HL-60 (cell line): ENCODE data around the gene ANKRD11.
A peak's percentile ranks its signal among the peaks of the same experiment; 100 is the strongest.

Source experiments
- DNase-seq, 2 experiments: peaks; one replicate each; pipeline ENCODE4 v3.0.0-alpha.2; 2010 to 2020; ENCODE audit warnings: low read depth in 1 of 2, low spot score in 1 of 2
- H3K27ac ChIP-seq: fragments of 250-450 bp; sonication (Bioruptor Pico); replicated peaks from 2 replicates; pipeline ENCODE4 v1.5.1; 2020; ENCODE audit warnings: mild to moderate bottlenecking, moderate library complexity
- H3K27me3 ChIP-seq: fragments of 250-450 bp; sonication (Bioruptor Pico); 2 replicates; pipeline ENCODE4 v1.5.1; 2021; ENCODE audit warnings: mild to moderate bottlenecking, moderate library complexity; ENCODE audit not compliant: insufficient read depth, poor library complexity, severe bottlenecking
- H3K4me3 ChIP-seq: replicated peaks from 2 replicates; pipeline ENCODE4 v1.5.1; 2011; ENCODE audit warnings: mild to moderate bottlenecking, control low read depth, low read length; ENCODE audit not compliant: insufficient read depth
- GABPA ChIP-seq: IDR thresholded peaks from 2 replicates; pipeline ENCODE4 v1.6.1; 2012; ENCODE audit warnings: low read depth
- POLR2AphosphoS5 ChIP-seq: IDR thresholded peaks from 2 replicates; pipeline ENCODE4 v1.6.1; 2012; ENCODE audit warnings: low read depth
- REST ChIP-seq: IDR thresholded peaks from 2 replicates; pipeline ENCODE4 v1.6.1; 2012; ENCODE audit warnings: low read depth; ENCODE audit not compliant: insufficient replicate concordance
- SPI1 ChIP-seq: IDR thresholded peaks from 2 replicates; pipeline ENCODE4 v1.6.1; 2012; ENCODE audit warnings: low read depth, mild to moderate bottlenecking, borderline replicate concordance
- TF ChIP-seq, protein P1 (sequence below): IDR thresholded peaks from one replicate; pipeline ENCODE4 v1.5.1; 2011; ENCODE audit warnings: low read length, control low read depth, inconsistent platforms; ENCODE audit not compliant: insufficient read depth

ANKRD11 gene

DNA sequence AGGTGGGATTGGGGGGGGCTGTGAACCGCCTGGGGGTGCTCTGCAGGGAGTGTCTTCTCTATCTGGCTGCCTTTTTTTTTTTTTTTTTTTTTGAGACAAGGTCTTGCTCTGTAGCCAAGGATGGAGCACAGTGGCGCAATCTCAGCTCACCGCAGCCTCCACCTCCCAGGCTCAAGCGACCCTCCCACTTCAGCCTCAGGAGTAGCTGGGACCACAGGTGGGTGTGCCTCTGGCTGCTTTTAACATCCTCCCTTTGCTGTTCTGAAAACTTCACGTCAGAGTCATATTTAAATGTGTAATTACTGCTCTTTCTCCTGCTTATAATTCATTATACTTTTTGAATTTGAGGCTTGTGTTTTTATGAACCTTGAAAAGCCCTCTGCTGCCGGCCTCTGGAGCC, 194.4 kb downstream of the ANKRD11 start:
- peak in 1 of 2 experiments; percentile 8 for DNase-seq
- no peak overlapping the region for H3K27ac ChIP-seq
- TF ChIP-seq POLR2AphosphoS5 = no peak
- no peak for TF ChIP-seq GABPA
- TF ChIP-seq, protein P1, sequence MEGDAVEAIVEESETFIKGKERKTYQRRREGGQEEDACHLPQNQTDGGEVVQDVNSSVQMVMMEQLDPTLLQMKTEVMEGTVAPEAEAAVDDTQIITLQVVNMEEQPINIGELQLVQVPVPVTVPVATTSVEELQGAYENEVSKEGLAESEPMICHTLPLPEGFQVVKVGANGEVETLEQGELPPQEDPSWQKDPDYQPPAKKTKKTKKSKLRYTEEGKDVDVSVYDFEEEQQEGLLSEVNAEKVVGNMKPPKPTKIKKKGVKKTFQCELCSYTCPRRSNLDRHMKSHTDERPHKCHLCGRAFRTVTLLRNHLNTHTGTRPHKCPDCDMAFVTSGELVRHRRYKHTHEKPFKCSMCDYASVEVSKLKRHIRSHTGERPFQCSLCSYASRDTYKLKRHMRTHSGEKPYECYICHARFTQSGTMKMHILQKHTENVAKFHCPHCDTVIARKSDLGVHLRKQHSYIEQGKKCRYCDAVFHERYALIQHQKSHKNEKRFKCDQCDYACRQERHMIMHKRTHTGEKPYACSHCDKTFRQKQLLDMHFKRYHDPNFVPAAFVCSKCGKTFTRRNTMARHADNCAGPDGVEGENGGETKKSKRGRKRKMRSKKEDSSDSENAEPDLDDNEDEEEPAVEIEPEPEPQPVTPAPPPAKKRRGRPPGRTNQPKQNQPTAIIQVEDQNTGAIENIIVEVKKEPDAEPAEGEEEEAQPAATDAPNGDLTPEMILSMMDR = no peak
- no peak for TF ChIP-seq REST
- no peak for TF ChIP-seq SPI1

DNA sequence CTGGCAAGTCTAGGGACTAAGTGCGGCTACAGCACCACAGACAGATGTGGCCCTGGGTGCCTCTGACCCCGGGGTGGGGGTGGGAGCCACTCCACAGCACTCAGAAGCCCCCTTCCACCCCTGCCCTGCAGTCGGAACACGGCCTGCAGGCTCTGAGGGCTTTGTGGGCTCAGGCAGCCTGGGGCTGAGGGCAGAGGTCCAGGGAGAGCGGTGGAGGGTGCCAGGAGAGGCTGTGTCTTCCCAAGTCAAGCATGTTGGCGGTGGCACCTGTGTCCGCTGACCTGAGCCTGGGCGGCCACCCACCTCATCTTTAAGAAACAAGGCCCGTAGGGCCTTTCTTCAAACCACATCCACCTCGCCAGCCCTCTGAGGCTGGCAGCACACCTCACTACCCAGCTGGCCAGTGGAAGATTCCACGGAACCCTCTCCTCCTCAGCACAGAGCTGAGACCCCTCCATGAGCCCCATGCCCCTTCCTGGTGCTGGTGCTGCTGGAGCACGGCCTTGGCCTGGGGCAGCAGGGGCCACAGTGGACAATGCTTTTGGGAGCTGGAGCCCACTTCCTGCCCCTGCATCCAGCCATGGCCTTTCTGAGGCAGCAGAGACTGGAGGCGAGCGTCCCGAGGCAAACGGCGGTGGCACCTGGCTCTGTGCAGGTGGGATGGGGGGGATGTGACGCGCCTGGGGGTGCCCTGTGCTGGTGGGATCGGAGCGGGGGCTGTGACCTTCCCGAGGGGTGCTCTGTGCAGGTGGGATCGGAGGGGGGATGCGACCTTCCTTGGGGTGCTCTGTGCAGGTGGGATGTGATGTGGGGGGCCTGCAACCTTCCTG, 195.1 kb downstream of the ANKRD11 start:
- DNase-seq = no peak
- no peak for TF ChIP-seq GABPA
- no peak overlapping the region for H3K27ac ChIP-seq
- H3K4me3 ChIP-seq = no peak overlapping the region
- no peaks in the 10 kb centered on the region for H3K27me3 ChIP-seq

More for the DNA sequence above, 194.4 kb downstream of the ANKRD11 start:
- Histone ChIP-seq H3K4me3 (no peak overlapping the region), H3K27me3 (no peaks in the 10 kb centered on the region)

GRCh38 chr16:89294486-89294885, 195.9 kb downstream of the ANKRD11 start:
- Histone ChIP-seq H3K27ac (no peak overlapping the region), H3K27me3 (no peaks in the 10 kb centered on the region), H3K4me3 (no peak overlapping the region)
- DNase-seq = no peak
- no peak for TF ChIP-seq POLR2AphosphoS5
- no peak for TF ChIP-seq SPI1
- no peak for TF ChIP-seq REST
- TF ChIP-seq, protein P1 = no peak
- TF ChIP-seq GABPA = no peak

DNA sequence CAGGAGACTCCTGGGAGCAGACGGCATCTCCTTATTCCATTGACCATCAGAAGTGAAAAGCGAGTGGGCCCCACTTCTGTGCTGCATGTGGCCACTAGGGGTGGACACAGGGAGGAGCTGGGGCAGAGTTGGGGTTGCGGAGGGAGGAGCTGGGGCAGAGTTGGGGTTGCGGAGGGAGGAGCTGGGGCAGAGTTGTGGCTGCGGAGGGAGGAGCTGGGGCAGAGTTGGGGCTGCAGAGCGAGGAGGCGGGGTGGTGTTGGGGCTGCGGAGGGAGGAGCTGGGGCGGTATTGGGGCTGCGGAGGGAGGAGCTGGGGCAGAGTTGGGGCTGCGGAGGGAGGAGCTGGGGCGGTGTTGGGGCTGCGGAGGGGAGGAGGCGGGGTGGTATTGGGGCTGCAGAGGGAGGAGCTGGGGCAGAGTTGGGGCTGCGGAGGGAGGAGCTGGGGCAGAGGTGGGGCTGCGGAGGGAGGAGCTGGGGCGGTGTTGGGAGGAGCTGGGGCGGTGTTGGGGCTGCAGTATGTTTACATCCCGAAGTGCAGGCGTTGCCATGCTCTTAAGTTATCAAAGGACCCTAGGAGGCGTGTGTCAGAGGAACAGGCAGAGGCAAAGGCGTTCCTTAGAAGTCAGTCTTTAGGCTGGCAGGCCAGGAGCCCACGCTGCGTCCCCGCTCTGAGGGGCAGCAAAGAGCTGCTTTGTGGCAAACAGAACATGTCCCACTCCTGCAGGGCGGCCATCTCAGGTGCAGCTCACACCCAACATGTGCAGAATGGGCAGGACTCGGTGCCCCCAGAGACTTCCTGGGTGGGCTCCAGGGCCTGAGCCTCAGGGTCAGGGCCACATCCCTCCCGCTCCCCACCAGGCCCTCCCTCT, 196.9 kb downstream of the ANKRD11 start:
- no peak overlapping the region for H3K27ac ChIP-seq
- TF ChIP-seq SPI1 = no peak
- no peak for TF ChIP-seq REST
- TF ChIP-seq, protein P1 = no peak
- no peak for TF ChIP-seq POLR2AphosphoS5
- TF ChIP-seq GABPA = no peak
- H3K4me3 ChIP-seq = no peak overlapping the region
- no peak for DNase-seq
- H3K27me3 ChIP-seq = no peaks in the 10 kb centered on the region
